Stimulated activated CD8-positive, alpha-beta memory T cell treated with anti-CD3 and anti-CD28 coated beads, Interleukin-12 subunit alpha, Interleukin-12 subunit beta, amount 100 ng/mL, for 1 hour (primary cell): ENCODE results near the gene DDX24.
"Not testable (repeated sequence)": the region's sequence is repeated elsewhere in the genome, so short reads cannot be mapped to it uniquely, and the experiment has no call there.

ENCODE experiments used
- DNase-seq: peaks from one replicate; pipeline ENCODE4 v3.0.0-alpha.2; 2020; ENCODE audit warnings: low read depth

Gene DDX24

GRCh38 chr14:94079891-94080620 is 946 bp downstream of the DDX24 start:
- DNase-seq = no peak

DNA sequence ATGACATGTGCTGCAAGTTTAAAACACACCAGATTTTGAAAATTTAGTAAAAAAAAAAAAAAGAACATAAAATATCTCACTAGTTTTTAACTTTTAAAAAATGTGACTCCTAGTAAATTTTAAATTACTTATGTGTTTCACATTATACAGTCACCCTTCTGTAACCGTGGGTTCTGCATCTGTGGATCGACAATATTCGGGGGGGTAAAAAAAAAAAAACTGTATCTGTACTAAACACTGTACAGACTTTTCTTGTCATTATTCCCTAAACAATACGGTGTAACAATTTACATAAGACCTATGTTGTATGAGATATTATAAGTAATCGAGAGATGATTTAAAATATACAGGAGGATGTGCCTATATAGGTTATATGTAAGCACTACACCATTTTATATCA is 3.2 kb downstream of the DDX24 start:
- DNase-seq = no peak

DNA sequence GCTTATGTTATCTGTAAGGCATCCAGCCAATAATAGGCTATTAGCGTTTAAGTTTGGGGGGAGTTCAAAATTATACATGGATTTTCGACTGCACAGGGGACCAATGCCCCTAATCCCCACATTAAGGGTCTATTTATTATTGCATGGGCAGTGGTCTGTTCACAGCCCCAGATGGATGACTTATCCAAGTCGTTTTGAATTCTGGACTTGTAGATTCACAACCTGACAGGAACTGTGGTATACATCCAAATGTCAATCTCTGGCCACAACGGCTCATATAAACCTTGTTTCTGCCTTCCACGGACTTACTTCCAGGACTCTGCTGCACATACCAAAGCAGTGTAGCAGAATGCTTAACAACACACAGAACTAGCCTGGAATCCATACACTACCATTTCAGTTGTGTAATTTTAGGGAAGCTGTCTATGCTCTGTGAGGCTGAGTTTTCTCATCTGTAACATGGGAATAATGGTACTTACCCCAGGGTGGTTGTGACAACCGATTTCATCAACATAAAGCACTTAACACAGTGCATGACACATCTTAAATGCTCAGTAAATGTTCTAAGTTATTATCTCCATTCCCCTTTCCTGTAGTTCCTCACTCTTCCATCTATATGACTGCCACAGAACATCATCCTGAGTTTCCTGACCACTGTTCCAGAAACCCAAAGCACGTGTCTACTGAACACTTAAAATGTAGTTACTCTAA is 3.7 kb downstream of the DDX24 start:
- no peak for DNase-seq

DNA sequence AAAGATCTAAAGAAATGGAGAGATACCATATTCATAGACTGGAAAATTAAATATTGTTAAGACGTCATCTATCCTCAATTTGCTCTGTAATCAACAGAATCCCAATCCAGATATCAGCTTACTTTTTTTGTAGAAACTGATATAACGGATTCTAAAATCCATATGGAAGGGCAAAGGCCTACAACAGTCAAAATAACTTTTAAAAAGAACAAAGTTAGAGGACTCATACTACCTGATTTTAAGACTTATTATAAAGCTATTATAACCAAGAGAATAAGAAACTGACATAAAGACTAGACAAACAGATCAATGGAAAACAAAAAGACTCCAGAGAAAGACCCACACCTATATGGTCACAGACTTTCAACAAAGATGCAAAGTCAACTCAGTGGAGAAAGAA is 6.0 kb downstream of the DDX24 start:
- no peak for DNase-seq

- DNase-seq = no peak
Measured at GRCh38 chr14:94074534-94074933, 6.5 kb downstream of the DDX24 start.

GRCh38 chr14:94072076-94072475 is 8.9 kb downstream of the DDX24 start:
- DNase-seq = not testable (repeated sequence)

DNA sequence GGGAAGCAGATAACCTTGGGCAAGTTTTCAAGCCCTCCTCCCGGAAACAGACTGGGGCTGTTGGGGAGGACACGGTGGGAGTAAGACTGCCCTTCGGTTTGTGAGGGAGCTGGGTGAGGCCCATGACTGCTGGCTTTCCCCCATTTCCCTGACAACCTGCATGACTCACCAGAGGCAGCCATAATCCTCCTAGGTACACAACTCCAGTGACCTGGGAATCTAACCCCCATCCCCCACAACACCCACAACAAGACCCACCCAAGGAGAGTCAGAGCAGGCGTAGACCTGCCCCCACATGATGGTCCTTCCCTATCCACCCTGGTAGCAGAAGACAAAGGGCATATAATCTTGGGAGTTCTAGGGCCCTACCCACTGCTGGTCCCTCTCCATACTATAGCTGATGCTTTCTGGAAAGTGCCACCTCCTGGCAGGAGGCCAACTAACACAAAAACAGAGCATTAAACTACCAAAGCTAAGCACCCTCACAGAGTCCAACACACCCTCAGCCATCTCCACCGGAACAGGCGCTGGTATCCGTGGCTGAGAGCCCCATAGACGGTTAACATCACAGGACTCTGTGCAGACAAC is 14.8 kb downstream of the DDX24 start:
- DNase-seq = no peak

DNA sequence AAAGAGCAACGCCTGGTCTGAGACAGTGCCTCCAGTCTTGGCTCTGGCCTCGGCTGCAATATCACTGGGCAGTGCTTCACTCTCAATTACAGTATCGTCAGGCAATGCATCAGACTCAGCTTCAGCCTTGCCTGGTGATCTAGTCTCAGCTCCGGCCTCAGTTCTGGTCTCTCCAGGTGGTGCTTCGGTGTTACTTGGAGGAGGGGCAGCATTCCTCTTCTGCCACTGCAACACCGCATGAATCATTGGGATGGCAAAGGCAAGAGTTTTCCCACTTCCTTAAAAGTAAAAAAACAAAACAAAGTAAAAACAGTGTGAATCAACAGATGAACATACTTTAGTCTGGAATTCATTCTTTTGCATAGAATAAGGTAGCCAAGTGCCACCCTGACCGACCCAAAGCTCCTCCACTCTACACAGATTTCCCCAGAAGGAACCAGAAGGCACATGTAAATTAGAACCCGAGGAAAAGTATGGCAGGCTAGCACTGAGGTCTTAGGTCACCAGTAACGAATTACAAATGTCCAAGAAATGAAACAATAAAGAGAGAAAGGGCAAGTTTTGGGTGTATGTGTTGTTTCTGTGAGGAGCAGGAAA is 18.6 kb downstream of the DDX24 start:
- DNase-seq = no peak

DNA sequence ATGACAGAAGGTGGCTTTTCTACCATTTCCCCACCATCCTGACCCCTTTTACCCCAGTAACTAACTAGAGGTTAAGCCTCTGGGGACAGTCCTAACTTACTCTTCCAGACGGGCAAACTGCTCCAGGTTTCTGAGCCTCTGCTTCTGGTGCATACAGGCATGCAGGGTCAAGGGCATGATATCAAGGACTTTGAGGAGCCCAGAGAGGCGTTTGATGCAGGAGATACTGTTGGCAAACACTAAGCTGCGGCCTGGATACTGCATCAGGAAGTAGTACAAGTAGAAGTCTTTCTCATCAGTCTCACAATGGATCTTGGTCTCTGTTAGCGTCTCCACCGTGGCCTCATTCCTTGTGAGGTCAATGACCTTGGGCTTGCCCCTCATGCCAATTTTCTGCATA is 21.0 kb downstream of the DDX24 start:
- DNase-seq = no peak

DNA sequence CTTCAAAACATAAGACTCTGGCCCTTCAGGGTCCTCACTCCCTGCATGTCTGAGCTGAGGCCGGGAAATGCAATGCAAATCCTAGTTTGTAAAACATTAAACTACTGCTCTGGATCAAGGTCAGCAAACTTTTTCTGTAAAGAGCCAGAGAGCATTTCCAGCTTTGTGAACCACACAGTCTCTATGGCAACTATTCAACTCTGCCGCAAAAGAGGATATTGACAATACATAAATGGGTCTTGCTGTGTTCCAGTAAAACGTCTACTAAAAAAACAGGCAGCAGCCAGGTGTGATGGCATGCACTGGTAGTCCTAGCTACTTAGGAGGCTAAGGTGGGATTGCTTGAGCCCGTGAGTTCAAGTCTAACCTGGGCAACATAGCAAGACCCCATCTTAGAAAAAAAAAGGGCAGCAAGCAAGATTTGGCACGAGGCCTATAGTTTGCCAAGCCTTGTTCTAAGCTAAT is 22.3 kb downstream of the DDX24 start:
- no peak for DNase-seq

DNA sequence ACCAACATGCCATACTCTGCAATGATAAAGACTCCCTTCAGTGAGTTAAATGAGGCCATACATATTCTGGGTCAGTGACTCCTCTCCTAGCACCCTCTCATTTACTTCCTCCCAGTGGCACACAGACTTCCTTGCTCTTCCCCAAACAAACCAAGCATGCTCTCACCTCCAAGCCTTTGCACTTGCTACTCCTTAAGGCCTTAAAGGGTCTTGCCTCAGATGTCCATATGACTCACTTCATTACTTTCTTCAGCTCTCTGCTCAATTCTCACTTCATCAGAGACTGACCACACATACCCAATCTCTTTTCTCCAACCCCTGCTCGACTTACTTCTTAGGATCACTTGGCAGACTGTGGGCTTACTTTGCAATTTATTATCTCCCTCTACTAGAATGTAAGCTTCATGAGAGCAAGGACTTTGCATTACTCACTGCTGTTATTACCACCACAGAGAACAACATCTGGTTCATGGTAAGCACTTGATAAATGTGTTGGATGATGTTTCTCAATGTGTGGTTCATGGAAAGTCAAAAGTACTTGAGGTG is 22.8 kb downstream of the DDX24 start:
- DNase-seq = no peak

DNA sequence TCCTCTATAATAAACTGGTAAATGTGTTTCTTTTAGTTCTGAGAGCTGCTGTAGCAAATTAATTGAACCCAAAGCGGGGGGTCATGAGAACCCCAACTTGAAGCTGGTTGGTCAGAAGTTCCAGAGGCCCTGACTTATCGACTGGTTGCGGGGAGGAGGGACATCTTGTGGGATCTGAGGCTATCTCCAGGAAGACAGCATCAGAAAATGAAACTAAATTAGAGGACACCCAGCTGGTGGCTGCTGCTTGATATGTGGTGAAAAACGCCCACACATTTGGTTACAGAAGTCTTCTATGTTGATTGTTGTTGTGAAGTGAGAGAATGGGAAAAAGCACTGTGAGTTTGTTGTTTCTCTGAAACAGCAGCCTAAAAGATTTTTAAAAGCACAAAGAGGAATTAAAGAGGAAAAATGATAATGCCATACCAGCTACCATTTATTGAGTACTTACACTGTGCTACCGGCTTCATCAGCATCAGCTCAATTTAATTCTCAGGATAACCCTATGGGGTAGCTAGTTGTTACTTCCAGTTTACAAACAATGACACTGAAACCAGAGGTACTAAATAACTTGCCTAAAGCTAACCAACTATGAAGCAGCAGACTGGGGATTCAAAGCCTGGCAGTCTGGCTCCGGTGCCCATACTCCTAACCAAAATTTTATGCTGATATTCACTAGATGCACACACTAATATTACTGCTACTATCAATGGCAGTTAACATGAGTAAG is 24.3 kb downstream of the DDX24 start:
- DNase-seq = no peak

DNA sequence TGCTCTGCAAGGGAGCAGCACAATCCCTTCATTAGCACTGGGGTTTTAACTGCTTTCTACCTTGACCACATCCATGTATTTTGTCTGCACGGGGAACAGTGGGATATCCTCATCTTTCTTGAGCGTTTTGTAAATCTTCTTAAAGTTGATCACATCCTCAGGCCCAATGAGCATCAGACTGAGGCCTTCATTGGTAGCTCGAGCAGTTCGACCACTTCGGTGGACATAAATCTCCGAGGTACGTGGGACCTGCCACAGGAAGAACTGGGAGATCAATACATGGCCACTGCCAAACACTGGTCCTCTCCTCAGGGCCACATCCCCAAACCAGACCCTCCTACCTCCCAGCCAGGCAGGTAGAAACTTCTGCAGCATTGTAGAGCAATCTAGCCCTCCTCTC is 26.1 kb downstream of the DDX24 start:
- no peak for DNase-seq

DNA sequence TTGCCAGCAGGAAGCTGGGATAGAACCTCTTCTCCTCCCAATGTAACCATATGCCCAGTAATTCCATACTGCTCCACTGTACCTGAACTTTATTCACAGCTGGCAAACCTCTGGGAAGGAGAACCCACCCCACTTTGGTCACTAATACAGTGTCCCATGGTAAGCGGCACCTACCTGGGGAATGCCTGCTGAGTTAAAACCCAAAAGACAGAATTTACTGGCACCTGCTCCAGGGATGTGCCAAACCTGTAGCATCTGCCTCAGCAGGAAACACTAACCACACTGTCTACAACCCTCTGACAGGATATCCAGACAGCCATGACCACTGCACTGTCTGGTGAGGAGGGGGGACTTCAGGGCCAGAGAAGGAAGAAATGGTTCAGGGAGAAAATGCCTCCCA is 26.6 kb downstream of the DDX24 start:
- DNase-seq = no peak

GRCh38 chr14:94052662-94053061 is 28.3 kb downstream of the DDX24 start:
- no peak for DNase-seq

- no peak for DNase-seq
Measured at GRCh38 chr14:94052199-94052598, 28.8 kb downstream of the DDX24 start.

GRCh38 chr14:94051779-94052178 is 29.2 kb downstream of the DDX24 start:
- no peak for DNase-seq

GRCh38 chr14:94051115-94051514 is 29.9 kb downstream of the DDX24 start:
- DNase-seq = no peak

- no peak for DNase-seq
Measured at GRCh38 chr14:94050231-94050880, 30.6 kb downstream of the DDX24 start.

- no peak for DNase-seq
Measured at GRCh38 chr14:94049625-94050023, 31.4 kb downstream of the DDX24 start.
